NCI-H460 (cell line): Measurements from ENCODE around the gene HOXB3. TPM values are rescaled to one million over a fixed set of nuclear protein-coding genes. Genes with fewer than 3 reads are reported as not detected.

Source experiments
- DNase-seq: peaks from one replicate; pipeline ENCODE4 v3.0.0-alpha.2; 2016; ENCODE audit warnings: low read depth; ENCODE audit errors: extremely low read depth
- total RNA-seq: library from RNA; depleted of rRNA; stranded (reverse); fragments of >200 nt; shearing (Covaris generic); gene quantifications from 2 replicates; pipeline ENCODE4 v1.2.3, GENCODE V29; 2014

HOXB3 gene
- total RNA-seq, 1 experiment from 2014 or later: 5.3 TPM

DNA sequence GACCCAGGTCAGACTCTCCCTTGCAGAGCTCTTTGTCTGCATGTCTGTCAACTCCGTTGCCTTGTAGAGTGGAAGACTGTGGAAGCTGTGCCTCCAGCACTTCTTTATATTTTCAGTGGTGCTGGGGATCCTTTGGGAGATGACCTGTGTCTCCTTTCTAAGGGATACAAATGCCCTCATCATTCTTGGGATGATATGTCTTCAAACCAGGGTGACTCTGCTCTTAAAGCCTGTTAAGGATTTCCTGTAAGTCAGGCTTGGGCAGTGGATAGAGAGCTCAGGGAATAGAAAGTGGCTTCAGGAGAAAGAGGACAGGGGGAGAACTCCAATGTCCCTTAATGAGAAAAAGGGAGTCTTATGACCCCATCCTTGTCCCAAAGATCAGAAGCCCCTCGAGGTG is 1.5 kb downstream of the HOXB3 start:
- DNase-seq: no peak

- no peak for DNase-seq
These were observed 2.0 kb downstream of the HOXB3 start for GRCh38 chr17:48588074-48588415.

GRCh38 chr17:48587276-48588073 is 2.6 kb downstream of the HOXB3 start:
- DNase-seq: no peak

DNA sequence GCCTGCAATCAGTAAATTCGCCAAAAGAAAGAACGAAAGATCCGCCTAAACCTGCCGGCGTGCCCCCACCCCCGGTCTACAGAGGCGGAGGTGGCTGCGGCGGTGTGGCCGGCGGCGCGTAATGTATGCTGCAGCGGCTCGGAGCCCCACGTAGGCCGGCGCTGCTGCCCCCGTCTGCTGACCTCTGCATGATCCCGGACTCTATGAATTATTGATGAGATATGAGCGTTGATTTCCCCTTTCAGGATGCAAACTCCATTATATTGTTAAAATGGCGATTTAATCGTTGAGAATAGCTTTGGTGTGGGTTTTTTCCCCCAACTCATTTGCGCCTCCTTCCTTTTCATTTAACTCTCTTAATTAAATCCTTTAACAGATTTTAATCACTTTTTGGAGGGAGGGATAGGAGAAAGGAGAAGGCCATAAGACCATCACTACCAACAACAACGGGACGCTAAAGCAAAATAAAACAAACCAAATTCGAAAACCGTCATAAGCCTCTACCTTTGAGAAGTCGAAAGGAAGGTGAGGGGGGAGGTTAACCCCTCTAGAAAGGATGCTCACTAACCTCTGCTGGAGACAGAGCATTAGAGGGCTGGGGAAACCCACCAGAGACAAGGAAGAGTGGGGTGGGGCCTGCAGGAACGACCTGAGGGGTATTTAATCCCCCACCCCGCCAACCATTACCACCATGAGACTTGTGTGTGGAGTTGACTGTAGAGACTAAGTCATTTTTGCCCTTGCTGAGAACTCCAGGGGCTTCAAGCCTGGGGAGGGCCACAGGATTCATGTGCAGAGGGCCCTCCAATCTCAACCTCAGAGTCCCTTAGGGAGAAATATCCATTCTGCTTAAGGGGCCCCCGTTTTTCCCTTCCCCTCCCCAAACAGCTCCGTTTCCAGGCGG is 3.4 kb downstream of the HOXB3 start:
- DNase-seq: no peak

DNA sequence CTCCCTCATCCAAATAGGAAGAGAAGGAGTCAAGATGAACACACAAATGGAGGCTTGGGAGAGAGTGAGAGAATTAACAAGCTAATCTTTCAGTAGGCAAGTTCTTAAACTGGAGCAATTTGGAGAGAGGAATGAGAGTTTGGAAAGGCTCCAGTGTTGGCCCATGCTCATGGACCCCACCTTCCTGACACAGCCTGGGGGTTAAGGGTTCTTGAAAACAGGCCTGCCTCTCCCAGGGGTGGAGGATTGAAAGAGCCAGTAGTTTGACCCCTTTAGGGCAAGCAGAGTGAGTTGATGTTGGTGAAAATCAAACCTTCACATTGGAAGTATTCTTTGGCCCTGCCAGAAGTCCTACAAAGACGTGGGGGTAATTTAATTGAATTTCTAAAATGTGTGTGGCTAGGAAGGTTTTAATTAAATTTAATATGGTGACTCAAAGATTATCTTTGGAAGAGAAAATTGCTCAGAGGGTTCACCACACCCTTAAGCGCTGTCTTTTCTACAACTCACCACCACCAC is 5.8 kb downstream of the HOXB3 start:
- DNase-seq: no peak

GRCh38 chr17:48583708-48584222 is 6.3 kb downstream of the HOXB3 start:
- no peak for DNase-seq

DNA sequence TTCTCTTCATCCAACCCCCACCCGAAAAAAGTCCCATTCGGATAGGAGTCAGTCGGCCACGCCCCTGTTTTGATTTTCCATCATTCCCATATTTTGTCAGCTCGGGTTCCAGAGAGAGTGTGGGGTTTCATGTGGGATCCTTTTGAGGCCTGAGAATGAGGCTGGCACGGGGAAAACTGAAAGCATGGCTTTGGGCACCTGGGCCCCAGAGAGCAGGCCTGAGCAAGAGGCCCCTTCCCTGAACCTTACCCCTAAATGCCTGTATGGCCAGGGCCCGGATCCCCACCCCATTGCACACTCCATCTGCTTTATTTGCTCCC is 7.3 kb downstream of the HOXB3 start:
- no peak for DNase-seq

DNA sequence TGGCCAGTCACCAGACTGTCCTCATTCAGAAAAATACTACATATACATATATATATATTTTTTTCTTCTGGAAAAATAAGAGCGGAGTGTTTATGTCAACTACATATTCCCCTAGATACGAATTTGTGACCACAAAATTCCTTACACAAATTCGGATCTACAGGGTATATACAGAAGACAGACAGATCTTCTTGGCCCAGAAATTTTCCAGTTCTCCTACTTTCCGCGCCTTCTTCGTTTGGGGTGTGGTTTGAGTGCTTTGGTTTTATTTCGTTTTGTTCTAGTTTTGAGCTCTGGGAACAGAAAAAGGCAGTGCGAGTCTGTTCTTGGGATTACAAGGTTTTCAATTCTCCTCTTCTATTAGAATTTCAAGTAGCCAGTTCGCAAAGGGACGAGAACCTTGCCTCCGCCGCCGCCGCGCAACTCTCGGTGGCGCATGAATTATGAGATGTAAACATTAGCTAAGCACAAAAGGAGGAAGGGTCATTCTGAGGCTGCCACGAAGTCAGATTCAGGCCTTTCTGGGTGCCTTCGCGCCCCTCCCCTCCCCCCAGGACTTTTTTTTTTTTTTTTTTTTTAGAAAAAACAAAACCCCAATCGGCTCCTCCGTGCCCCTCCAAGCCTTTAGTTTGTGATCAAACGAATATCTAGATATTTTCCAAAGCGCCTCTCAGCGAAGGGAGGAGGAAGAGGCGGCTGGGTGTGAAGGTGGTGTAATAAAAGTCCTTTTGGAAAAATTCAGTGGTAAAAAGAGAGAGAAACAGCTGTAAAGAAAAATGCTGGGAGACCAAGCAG is 10.1 kb downstream of the HOXB3 start:
- no peak for DNase-seq

- no peak for DNase-seq
These were observed 10.6 kb downstream of the HOXB3 start for GRCh38 chr17:48579471-48579759.

DNA sequence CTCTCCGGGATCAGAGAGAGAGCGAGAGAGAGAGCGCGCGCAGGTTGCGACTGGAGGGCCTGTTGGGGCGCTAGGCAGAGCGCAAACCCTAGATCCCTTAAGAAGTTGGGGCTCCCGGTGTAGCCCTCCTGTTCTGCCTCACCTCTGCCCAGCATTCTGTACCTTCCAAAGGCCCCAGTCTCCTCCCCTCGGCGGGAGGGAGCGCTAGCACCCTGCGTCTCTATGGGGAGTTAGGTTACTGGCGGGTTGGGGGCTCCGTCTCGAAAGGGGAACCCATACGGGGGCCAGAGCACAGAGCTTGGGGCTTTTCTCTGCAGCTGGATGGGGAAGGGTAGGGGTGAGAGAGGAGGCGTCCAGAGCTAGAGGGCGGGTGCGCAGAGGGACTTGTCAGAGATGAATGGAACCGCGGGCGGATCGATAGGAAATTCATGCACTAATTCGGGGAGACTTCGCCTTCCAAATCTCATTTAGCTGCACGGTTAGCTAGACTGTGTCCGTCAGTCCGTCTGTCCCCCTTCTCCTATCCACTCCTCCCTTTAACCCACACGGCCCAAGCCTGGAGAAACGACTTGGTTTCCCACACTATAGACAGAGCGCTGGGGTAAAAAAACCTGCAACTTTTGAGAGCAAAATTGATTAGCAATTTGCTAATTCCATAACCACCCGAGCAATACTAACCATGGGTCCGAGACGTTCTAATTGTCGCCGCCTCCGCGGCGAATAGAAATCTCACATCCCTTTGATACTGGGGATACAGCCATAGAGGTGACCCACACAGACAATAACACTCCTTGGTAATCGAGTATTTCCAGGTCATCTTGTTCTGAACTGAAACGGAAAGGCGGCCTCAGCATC is 11.2 kb downstream of the HOXB3 start:
- DNase-seq: no peak

GRCh38 chr17:48577946-48578615 is 12.0 kb downstream of the HOXB3 start, which contains the start of gene HOXB4:
TSS of gene HOXB4 (minus strand) at chr17:48578350. CDS start at chr17:48578319, 31 bp downstream.
- no peak for DNase-seq

DNA sequence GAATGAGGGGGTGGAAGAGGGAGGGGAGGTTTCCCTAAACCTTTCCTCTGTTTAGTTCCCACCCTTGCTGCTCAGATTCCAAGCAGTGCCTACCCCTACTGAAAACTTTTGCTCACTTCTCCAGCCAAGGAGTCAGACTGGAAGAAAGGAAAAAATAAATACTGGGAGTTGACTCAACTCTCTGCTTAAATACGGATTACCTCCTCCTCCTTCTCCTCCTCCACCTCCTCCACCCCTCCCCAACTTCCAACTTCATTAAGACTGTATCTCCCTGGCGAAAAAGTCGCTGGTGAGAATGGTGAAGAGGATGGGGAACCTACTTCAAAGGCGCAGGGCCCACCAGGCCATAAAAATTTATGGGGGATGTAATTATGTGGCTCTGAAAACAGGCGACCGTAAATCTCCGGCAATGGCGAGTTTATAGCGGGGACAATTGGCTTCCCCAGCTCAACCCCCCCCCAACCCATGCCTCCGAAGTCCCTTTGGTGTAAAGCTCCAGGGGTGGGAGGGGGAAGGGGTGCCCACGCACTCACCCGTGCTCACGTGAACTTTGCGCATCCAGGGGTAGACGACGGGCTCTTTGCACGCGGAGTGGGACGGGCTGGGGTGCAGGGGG is 12.6 kb downstream of the HOXB3 start:
- DNase-seq: no peak

GRCh38 chr17:48576479-48577309 is 13.3 kb downstream of the HOXB3 start:
- DNase-seq: no peak

DNA sequence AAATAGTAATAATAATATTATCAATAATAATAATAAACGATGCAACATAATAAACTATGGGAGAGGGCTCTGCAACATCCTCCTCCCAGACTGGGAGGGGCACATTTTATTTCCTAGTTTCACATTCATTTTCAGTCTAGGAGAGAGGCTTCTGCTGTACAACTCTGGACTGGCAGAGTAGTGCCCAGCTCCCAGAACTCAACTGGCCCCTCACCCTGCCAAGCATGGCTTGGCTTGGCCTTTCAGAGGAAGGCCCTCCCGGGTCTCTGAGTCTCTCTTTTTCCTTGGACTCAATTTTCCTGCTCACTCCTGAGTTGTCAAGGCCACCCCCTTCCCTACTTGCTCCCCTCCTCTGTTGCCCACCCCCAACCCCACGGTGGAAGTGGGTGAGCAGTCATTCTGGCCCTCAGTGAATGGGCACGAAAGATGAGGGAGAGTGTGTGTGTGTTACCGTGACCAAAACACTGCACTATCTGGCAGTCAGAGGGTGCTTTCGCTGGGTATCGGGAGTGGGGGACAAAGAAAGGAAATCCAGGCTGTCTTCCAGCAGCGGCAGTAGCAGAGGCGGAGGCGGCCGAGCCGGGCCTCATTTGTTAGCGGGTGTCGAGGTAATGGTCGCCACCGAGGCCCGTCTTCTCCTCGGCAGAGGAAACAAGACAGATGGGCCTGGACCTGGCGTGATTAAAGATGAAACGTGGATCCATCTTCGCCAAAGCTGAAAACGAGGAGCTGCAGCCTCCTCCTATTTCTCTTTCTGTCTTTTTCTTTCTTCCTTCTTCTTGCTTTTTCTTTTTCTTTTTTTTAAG is 14.2 kb downstream of the HOXB3 start:
- DNase-seq: no peak

DNA sequence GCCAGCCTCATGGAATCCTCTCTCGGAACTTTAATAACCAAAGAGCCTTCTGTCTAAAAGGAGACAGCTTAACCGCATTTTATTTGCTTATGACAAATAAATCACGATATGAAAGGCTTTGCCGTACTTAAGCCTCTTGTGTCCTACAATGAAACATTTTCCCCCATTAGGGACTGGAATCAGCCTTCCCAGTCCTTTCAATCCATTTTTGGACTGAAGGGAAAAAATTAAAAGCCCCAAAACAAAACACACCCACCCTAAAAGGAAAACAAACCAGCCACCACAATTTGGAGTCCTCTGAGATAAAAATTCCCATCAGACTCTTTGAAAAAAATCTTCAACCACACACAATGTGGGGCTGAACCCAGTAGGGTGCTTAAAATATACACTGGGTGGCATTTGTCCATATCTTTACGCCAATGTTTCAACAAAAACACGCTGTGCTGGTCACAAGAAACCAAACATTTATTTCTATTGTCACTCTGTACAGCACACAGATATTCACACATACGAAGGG is 14.9 kb downstream of the HOXB3 start:
- DNase-seq: no peak

DNA sequence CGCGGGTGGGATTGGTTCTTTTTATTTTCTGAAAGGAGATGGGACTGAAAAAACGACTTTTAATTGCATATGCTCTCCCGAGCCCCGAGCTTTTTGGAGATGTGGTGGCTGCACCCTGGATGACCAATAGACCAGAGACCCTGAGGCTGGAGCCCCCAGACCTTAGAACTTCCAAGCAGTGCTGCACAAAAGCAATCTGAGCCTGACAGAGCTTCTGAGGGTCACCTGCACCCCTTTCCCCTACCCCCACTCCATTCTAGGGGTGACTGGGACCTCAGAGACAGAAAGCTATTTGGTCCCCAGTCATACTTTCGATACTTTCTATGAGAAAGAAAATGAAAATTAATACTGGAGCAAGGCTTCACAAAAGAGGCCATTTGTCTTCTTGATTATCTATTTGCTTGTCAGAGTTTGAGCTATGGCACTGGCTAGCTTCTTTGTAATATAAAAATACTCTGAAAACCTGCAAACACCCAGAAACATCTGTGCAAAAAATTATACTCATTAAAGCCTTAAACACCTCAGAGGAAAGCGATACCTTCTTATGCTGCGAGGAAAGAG is 15.5 kb downstream of the HOXB3 start:
- no peak for DNase-seq
